ENCODE data around the gene SSR1. TPM values are rescaled to one million over a fixed set of nuclear protein-coding genes. Genes with fewer than 3 reads are reported as not detected.

Gene SSR1
- total and polyA plus RNA-seq, 2 of the 13 experiments (the other 11 are each of a cell fraction or from before 2014, with no cell fraction given), result 203 to 243 TPM

DNA sequence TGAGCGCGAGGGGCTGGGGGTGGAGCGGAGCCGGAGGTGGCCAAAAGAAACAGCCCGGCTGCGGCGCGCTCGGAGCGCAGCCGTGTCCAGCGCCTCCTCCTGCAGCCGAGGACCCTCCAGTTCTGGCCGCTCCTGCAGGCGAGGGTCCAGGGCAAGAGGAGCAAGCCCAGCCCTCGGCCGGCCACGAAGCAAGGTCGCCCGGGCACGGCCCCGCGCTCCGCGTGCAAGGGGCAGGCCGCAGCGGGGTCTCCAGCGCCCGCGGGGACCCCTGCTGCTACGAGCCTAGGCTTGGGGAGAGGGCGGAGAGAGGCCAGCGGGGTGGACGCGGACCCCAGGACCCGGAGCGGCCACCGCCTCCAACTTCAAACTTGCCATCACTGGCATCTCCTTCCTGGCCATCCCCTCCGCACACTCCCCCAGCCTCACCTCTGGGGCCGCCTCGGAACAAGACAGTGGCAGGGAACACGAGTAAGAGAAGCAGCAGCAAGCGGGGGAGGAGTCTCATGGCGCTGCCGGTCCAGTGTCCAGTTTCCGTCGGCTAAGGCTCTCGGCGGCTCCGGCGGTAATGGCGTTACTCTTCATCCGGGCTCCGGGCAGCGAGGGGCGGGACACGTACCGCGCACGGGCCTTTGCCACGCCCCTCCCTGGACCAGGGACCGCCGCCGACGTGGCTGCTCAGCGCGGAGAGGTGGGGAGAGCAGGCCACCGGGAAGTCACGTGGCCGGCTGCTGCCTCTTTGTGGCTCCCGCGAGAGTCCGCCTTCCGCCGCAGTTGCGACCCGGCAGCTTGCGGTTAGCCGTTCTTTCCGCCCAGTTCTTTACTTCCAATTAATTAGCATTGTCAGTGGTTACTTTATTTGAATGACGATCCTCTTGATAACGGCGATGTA, at the start of gene SSR1 (continued):
- TF ChIP-seq ARHGAP35 (CRISPR knock-in tag; IDR thresholded peaks at IDR 0.05; ENCODE audit: borderline replicate concordance), result peak; percentile 32; the same call in 1 of the 2 replicates
- no peak for TF ChIP-seq NFE2L1 (CRISPR knock-in tag; IDR thresholded peaks at IDR 0.05; ENCODE audit: borderline replicate concordance)
- TF ChIP-seq, protein P1, sequence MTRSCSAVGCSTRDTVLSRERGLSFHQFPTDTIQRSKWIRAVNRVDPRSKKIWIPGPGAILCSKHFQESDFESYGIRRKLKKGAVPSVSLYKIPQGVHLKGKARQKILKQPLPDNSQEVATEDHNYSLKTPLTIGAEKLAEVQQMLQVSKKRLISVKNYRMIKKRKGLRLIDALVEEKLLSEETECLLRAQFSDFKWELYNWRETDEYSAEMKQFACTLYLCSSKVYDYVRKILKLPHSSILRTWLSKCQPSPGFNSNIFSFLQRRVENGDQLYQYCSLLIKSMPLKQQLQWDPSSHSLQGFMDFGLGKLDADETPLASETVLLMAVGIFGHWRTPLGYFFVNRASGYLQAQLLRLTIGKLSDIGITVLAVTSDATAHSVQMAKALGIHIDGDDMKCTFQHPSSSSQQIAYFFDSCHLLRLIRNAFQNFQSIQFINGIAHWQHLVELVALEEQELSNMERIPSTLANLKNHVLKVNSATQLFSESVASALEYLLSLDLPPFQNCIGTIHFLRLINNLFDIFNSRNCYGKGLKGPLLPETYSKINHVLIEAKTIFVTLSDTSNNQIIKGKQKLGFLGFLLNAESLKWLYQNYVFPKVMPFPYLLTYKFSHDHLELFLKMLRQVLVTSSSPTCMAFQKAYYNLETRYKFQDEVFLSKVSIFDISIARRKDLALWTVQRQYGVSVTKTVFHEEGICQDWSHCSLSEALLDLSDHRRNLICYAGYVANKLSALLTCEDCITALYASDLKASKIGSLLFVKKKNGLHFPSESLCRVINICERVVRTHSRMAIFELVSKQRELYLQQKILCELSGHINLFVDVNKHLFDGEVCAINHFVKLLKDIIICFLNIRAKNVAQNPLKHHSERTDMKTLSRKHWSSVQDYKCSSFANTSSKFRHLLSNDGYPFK (CRISPR knock-in tag; IDR thresholded peaks at IDR 0.05; ENCODE audit: borderline replicate concordance), result peak; percentile 95
- TF ChIP-seq XBP1 (CRISPR knock-in tag; IDR thresholded peaks at IDR 0.05), result peak; percentile 90; the same call in 1 of the 2 replicates
- no peak; the same call in 1 of the 2 replicates for TF ChIP-seq ZFYVE20 (CRISPR knock-in tag; IDR thresholded peaks at IDR 0.05; ENCODE audit: borderline replicate concordance, low read depth)
- peak; percentile 82 for TF ChIP-seq ZFY (CRISPR knock-in tag; IDR thresholded peaks at IDR 0.05)
- TF ChIP-seq ATF7-NPFF (CRISPR knock-in tag; IDR thresholded peaks at IDR 0.05; ENCODE audit: low read depth), result peak; percentile 54; the same call in 1 of the 2 replicates
- no peak for TF ChIP-seq ZNF12 (CRISPR knock-in tag; IDR thresholded peaks at IDR 0.05)
- TF ChIP-seq RARG (CRISPR knock-in tag; IDR thresholded peaks at IDR 0.05; ENCODE audit: low read depth), result peak; percentile 21; the same call in 1 of the 2 replicates
- peak; percentile 45; the same call in 1 of the 2 replicates for TF ChIP-seq TFAP4 (IDR thresholded peaks at IDR 0.05; ENCODE audit: borderline replicate concordance, low read depth)
- TF ChIP-seq CHD2 (IDR thresholded peaks at IDR 0.05; ENCODE audit: low read depth, low read length), result peak; percentile 99
- TF ChIP-seq HNRNPH1 (optimal IDR thresholded peaks at IDR 0.05; ENCODE audit: low read depth, low read length), result no peak
- TF ChIP-seq ZNF672 (CRISPR knock-in tag; IDR thresholded peaks at IDR 0.05), result no peak
- 0 out of 2 replicates have a peak, but pooled peaks have one; percentile 22 for TF ChIP-seq CERS6 (CRISPR knock-in tag; IDR thresholded peaks at IDR 0.05)
- peak; percentile 26; the same call in 1 of the 2 replicates for TF ChIP-seq ZNF724P (CRISPR knock-in tag; IDR thresholded peaks at IDR 0.05; ENCODE audit: borderline replicate concordance)
- TF ChIP-seq TCF7L2 (IDR thresholded peaks at IDR 0.05; ENCODE audit: low read depth, low read length), result no peak
- no peak for TF ChIP-seq ZNF326 (CRISPR knock-in tag; IDR thresholded peaks at IDR 0.05; ENCODE audit: borderline replicate concordance)
- TF ChIP-seq ELF1 (CRISPR knock-in tag; IDR thresholded peaks at IDR 0.05), result peak; percentile 88
- no peak for TF ChIP-seq ZNF75D (CRISPR knock-in tag; IDR thresholded peaks at IDR 0.05; ENCODE audit: borderline replicate concordance)
- no peak for TF ChIP-seq MATR3 (CRISPR knock-in tag; IDR thresholded peaks at IDR 0.05)
- peak; percentile 68; the same call in 1 of the 2 replicates for TF ChIP-seq SIX4 (CRISPR knock-in tag; IDR thresholded peaks at IDR 0.05)
- no peak for TF ChIP-seq ZNF550 (CRISPR knock-in tag; IDR thresholded peaks at IDR 0.05; ENCODE audit: borderline replicate concordance)
- peak; percentile 73 for TF ChIP-seq ZZZ3 (CRISPR knock-in tag; IDR thresholded peaks at IDR 0.05; ENCODE audit: borderline replicate concordance)
- TF ChIP-seq ZNF350 (CRISPR knock-in tag; IDR thresholded peaks at IDR 0.05; ENCODE audit: borderline replicate concordance, low read depth), result peak; percentile 91; the same call in 1 of the 2 replicates
- peak; percentile 43; the same call in 1 of the 2 replicates for TF ChIP-seq CENPT (CRISPR knock-in tag; IDR thresholded peaks at IDR 0.05; ENCODE audit: low read depth)
